Stimulated activated CD8-positive, alpha-beta memory T cell treated with anti-CD3 and anti-CD28 coated beads, Interleukin-7, amount 100 ng/mL, for 48 hours (primary cell): ENCODE data around the gene PLAA.
"Not testable (repeated sequence)": the region's sequence is repeated elsewhere in the genome, so short reads cannot be mapped to it uniquely, and the experiment has no call there.

Experiments used
- DNase-seq, 2 donors: peaks; one replicate each; pipeline ENCODE4 v3.0.0-alpha.2; 2020; ENCODE audit warnings: low read depth in 1 of 2; ENCODE audit errors: extremely low read depth in 1 of 2

PLAA gene

GRCh38 chr9:26937816-26938371, 9.1 kb downstream of the PLAA start:
- no peak for DNase-seq

DNA sequence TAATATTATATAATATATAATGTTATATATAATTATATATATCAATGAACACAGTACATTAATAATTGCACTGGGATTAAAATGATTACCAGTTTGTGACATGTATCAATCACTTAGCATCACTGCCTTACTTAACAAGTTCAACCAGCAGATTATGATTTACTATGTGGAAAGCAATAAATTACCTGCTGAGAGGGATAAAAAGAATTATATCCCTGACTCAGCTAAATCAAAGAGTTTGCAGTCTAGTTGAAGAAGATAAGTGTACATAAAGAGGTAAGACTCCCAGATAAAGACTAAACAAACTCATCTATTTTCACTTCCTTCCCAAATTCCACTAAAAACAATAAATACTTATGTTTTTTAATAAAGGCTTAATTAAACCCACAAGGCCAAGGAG, 11.2 kb downstream of the PLAA start:
- DNase-seq, result no peak

- no peak for DNase-seq
These were observed 18.0 kb downstream of the PLAA start for GRCh38 chr9:26928902-26929495.

GRCh38 chr9:26925609-26926008, 21.4 kb downstream of the PLAA start:
- DNase-seq, result no peak

DNA sequence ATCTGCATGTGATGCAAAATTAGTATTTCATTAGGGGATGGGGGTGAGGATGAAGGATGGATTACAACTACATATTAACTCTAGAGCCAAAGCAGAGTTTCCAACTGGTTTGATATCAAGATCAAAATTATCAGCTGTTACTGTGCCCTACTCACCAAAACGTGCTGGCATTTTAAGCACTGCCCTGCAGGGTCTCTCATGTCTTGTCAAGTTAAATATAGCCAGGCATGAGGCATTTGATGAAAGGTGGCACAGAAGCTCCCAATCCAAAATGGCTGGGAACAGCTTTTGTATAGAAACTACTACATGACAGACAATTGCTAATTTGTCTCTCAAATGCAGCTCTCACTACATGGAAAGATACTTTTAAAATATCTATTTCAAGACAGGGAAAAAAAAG, 27.3 kb downstream of the PLAA start:
- no peak for DNase-seq

GRCh38 chr9:26913138-26913668, 33.8 kb downstream of the PLAA start:
- DNase-seq, result no peak

- DNase-seq, result no peak
These were observed 42.4 kb downstream of the PLAA start for GRCh38 chr9:26904671-26905070.

DNA sequence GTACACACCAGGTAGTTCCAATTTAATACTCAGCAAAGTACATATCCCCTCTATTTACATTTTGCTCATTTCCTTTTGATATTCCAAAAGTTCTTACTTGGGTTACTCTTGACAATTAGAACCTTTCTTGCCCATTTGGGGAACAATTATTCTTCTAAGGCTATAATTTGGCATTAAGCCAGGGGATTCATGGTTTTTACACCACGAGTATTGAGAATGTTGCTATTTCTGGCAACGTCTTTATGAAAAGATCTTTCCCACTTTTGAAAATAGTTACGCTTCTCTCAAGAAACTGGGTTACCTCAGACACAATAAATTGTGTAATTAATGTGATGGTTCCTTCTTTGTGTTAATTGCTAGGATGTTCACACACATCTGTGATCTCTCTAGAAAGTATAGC, 43.0 kb downstream of the PLAA start:
- DNase-seq, result no peak

DNA sequence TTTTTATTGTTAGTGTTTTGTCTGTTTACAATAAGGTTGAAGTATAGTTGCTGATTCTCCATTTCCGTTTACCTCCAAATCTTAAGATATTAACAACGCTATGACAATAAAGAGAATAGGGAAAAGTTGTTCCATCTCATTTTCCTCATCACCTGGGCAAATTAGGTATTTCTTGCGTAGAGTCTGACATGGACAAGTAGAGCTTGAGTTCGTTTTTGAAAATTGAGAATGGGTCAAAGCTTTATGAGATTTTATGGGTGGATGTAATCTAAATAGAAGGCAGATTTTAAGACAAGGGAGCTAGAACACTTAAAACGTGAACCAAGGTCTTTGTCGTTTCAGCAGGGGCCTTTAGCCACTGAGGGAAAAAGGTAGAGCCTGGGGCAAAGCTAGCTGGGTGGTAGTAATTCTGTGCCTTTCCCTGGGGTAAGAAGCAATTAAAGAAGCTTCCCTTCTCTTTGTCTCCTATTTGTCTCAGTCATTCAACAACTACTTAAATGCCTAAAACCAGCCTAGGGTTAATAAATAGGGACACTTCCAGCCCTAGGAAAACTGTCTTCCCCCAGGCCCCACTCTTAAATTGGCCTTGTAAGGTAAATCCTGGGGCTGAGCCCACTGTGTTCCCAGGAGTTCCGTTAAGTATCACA, 53.9 kb downstream of the PLAA start:
- DNase-seq, result no peak

DNA sequence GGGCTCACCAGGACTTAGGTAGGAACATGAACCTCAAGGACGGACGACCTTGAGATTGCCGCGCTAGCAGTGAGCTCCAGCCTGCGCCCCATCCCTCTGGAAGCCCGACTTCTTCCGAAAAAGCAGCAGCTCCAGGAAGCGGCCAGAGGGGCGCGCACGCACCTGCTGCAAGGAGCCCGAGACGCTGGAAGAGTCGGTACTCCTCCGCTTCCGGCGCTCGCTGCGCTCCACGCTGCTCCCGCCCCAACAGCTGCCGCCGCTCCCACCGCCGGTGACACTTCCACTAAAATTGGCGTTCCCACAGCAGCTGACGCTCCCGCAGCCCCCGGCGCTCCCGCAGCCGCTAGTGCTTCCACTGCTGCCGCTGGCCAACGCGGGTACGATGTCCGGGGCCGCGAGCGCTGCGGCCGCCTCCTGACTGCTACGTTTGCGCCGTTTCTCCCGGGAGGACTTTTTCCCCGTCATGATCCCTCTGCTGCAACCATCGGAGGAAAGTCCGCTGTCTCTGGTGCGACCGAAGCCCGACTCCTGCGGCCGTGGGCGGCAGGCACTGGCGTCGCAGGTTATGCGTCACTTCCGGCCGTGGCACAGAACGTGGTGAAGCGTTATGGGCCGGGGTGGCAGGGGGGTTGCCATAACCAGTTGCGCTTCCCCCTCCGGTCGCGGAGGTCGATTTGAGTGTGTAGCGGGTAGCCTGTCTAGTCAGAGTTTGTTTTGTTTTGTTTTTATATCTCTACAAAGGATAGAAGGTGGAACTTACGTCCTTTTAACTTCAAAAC, 54.6 kb downstream of the PLAA start, which contains the start of gene CAAP1:
Gene CAAP1, minus strand, starts transcription at position 552 of the 779 bp plus-strand sequence. Its CDS starts 87 bp downstream, at position 465.
- DNase-seq, result peak; percentile 86 to 92

- DNase-seq, result no peak
These were observed 55.3 kb downstream of the PLAA start for GRCh38 chr9:26891726-26892125.

- no peak for DNase-seq
These were observed 58.8 kb downstream of the PLAA start for GRCh38 chr9:26888271-26888670.

DNA sequence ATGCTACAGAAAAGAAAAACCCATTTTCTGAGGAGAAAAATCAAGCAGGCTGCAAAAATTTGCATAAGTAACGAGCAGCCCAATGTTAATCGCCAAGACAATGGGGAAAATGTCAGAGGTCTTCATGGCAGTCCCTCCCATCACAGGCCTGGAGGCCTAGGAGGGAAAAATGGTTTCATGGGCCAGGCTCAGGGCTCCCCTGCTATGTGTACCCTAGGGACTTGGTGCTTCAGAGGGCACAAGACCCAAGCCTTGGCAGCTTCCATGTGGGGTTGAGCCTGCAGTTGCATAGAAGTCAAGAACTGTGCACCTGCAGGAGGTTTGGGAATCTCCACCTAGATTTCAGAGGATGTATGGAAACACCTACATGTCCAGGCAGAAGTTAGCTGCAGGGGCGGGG, 64.9 kb downstream of the PLAA start:
- no peak for DNase-seq

DNA sequence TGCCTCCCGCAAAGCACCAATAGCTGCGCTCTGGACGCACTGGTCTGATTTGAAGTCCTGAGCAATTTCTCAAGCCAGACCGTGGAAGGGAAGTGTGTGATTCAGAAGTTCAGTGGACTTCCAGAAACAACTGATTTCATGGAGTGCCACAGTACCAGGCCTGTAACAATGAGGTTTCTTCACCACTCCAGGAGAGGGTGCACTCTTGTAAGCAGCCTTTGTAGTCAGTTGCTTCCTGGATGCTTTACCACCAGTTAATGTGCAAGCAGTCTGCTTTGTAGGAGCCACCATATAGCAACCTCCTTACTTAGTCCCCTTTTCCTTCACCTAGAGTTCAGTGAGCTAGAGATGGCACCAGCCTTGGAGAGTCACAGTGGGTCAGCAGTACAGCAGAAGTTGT, 66.8 kb downstream of the PLAA start:
- DNase-seq, result no peak

- not testable (repeated sequence) for DNase-seq
These were observed 71.9 kb downstream of the PLAA start for GRCh38 chr9:26875155-26875554.

GRCh38 chr9:26870292-26870691, 76.8 kb downstream of the PLAA start:
- DNase-seq, result no peak

GRCh38 chr9:26863074-26863473, 84.0 kb downstream of the PLAA start:
- no peak for DNase-seq

DNA sequence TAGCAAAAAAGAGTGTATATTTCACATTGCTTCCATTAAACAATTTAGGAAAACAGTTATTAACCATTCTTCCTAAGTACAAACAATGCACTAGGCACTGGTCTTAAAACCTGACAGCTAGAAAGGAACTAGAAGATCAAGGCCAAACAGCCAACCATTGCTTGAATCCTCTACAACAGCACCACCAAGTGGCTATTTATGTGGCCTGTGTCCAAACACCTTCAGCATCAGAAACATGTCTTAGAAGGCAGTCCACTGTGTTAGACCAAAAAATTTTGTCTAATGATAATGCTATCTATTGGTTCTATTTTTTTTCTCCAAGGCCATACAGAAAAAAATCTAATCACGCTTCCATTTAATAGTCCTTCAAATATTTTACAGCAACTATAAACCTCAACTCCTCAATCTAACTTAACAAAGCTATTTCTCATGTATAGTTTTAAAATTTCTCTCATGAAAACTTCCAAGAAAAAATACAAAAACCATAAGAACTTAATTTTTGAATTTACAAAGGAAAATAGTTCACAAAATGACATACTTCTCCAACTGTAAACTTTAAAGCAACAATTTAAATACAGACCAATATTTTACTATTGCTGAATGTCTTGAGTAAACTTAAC, 90.5 kb downstream of the PLAA start:
- DNase-seq, result peak in 1 of 2 donors; percentile 5
